ENCODE results near the gene SART1. TPM values are rescaled to one million over a fixed set of nuclear protein-coding genes. Genes with fewer than 3 reads are reported as not detected.

Gene SART1
- total RNA-seq, 1 donor from 2014 or later, result 24.5 TPM

- DNase-seq (no peak), ATAC-seq (ENCODE audit: poor library complexity) (no peak)
- intact Hi-C loops (cut with DNase I), result no loop called here
These were observed 6.8 kb upstream of the SART1 start for GRCh38 chr11:65954771-65955170.

GRCh38 chr11:65958291-65958690 is 3.2 kb upstream of the SART1 start:
- ATAC-seq (ENCODE audit: poor library complexity), result no peak
- no peak for DNase-seq
- intact Hi-C loops (cut with DNase I), result no loop called here

DNA sequence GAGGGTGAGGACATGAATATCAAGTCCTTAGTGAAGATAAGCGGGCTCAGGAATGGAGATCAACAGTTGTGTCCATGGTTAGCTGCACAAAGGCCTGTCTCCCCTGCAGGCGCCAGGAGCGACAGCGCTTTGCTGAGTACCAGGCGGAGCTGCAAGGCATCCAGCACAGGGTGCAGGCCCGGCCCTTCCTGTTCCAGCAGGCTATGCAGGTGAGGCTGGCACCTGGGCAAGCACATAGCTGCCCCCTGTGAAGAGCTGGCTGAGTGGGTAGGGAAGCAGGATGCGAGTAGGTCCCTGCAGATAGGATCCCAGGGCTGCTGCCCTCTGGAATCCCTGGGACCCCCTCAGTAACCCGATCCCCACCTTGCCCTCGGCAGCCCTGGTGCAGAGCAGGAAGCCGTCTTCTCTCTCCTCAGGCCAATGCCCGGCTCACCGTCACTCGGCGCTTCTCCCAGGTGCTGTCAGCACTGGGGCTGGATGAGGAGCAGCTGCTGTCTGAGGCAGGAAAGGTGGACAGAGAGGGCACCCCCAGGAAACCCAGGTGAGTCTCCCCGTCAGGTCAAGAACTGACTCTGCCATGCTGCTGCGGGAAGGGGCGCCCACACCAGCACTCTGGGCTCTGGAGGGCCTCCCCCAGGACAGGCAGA is 2.6 kb upstream of the SART1 start:
- intact Hi-C loops (cut with DNase I), result no loop called here
- ATAC-seq (ENCODE audit: poor library complexity), result no peak
- peak; percentile 32 for DNase-seq

DNA sequence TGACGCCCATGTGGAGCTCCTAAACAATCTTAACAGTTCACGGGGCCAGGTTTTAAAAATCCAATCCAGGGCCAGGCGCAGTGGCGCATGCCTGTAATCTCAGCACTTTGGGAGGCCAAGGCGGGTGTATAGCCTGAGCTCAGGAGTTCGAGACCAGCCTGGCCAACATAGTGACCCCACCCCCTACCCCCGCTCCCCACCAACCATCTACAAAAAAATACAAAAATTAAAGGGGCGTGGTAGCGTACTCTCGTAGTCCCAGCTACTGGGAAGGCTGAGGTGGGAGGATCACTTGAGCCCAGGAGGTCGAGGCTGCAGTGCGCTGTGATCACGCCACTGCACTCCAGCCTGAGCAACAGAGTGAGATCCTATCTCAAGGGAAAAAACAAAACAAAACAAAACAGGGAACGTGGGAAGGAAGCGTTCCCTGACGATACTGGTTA is 689 bp upstream of the SART1 start:
- intact Hi-C loops (cut with DNase I), result no loop called here
- DNase-seq (peak; percentile 27), ATAC-seq (ENCODE audit: poor library complexity) (peak; percentile 4)

DNA sequence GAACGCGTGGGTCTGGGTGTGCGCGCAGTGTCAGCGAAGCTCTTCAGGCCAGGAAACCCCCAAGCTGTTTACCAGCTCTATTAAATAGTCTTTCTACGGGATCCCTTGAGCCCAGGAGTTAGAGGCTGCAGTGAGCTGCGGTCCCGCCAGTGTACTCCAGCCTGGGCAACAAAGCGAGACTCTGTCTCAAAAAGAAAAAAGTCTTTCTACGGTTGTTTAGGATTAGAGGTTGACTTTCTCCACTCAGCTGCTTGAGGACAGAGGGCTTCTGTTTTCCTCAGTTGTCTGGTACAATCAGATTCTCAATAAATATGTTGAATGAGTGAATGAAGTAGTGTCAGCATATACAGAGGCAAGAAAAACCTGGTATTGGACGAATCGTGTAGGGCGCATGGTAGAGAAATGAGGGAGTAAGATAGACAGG is 619 bp downstream of the SART1 start:
- intact Hi-C loops (cut with DNase I), result no loop called here
- no peak for DNase-seq
- ATAC-seq (ENCODE audit: poor library complexity), result no peak

- ATAC-seq (ENCODE audit: poor library complexity) (no peak), DNase-seq (no peak)
- intact Hi-C loops (cut with DNase I), result no loop called here
These were observed 3.4 kb downstream of the SART1 start for GRCh38 chr11:65964906-65965305.

GRCh38 chr11:65965986-65966762 is 4.6 kb downstream of the SART1 start:
- DNase-seq (no peak), ATAC-seq (ENCODE audit: poor library complexity) (no peak)
- intact Hi-C loops (cut with DNase I), result no loop called here

DNA sequence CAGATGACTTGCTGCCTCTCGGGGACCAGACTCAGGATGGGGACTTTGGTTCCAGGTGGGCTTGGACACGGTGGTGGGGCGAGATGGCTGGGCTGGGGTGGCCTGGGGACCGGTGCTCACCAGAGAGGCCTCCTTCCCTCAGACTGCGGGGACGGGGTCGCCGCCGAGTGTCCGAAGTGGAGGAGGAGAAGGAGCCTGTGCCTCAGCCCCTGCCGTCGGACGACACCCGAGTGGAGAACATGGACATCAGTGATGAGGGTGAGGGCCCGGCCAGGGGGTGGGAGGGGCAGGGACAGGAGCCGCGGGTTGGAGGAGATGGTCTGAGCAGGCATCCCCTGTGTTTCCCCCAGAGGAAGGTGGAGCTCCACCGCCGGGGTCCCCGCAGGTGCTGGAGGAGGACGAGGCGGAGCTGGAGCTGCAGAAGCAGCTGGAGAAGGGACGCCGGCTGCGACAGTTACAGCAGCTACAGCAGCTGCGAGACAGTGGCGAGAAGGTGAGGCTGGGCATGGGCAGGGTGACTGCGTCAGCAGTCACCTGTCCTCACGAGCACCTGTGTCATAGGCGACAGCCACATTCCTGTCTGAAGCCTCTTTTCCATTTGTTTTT is 5.9 kb downstream of the SART1 start:
- no peak for DNase-seq
- no peak for ATAC-seq (ENCODE audit: poor library complexity)
- intact Hi-C loops (cut with DNase I), result no loop called here

GRCh38 chr11:65968600-65969482 is 7.3 kb downstream of the SART1 start:
- ATAC-seq (ENCODE audit: poor library complexity) (peak; percentile 16), DNase-seq (no peak)
- intact Hi-C loops (cut with DNase I), result no loop called here

GRCh38 chr11:65972116-65972515 is 10.6 kb downstream of the SART1 start:
- intact Hi-C loops (cut with DNase I), result no loop called here
- no peak for DNase-seq
- ATAC-seq (ENCODE audit: poor library complexity), result no peak

DNA sequence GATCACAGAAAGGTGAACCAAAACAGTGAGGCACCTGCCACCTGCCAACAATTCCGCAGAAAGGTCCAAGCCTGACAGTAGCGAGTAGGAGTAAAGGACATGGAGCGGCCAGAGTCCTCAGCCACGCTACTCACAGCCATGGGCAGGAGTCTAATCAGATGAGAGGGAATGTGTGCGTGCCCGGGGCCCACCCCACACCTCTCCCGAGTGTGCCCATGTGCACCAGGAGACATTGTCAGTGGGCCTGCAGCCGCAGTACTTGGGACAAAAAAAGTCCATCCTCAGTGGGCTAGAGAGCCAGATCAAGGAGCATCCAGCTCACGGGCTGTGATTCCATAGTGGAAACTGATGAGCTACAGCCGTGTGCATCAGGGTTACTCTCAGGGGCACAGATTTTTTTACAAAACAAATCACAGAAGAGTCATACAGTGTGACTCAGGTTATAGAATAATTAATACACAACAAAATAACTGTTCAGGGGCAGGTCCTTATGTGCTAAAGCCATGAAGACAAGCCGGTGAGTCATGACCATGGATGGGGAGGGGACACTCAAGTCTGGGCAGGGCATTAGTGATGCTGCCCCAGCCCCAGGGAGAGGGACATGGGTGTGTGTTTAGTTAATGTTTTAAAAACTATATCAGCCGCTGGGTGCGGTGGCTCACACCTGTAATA is 12.0 kb downstream of the SART1 start:
- ATAC-seq (ENCODE audit: poor library complexity) (no peak), DNase-seq (no peak)
- intact Hi-C loops (cut with DNase I), result no loop called here

DNA sequence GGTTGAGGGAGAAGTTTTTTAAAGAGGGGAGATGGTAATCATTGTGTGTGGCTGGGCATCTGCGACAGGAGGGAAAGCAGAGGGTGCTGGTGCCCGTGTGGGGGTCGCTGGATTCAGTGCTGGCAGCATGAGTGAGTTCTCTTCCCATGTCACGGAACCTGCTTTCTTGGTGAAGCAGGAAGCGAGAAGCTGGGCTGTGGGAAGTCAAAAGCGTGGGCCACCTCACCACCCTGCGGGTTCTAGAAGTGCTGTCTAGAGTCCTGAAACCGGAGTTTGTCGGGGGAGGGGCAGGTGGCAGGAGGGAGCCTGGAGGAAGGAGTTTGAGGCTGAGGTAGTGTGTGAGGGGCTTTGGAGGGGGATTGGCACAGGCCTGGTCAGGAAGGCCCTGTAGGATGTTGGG is 14.2 kb downstream of the SART1 start:
- intact Hi-C loops (cut with DNase I), result no loop called here

GRCh38 chr11:65976216-65977176 is 15.0 kb downstream of the SART1 start:
- intact Hi-C loops (cut with DNase I), result no loop called here

More for the DNA sequence above, 14.2 kb downstream of the SART1 start:
- ATAC-seq (ENCODE audit: poor library complexity), result no peak
- DNase-seq, result no peak

DNA sequence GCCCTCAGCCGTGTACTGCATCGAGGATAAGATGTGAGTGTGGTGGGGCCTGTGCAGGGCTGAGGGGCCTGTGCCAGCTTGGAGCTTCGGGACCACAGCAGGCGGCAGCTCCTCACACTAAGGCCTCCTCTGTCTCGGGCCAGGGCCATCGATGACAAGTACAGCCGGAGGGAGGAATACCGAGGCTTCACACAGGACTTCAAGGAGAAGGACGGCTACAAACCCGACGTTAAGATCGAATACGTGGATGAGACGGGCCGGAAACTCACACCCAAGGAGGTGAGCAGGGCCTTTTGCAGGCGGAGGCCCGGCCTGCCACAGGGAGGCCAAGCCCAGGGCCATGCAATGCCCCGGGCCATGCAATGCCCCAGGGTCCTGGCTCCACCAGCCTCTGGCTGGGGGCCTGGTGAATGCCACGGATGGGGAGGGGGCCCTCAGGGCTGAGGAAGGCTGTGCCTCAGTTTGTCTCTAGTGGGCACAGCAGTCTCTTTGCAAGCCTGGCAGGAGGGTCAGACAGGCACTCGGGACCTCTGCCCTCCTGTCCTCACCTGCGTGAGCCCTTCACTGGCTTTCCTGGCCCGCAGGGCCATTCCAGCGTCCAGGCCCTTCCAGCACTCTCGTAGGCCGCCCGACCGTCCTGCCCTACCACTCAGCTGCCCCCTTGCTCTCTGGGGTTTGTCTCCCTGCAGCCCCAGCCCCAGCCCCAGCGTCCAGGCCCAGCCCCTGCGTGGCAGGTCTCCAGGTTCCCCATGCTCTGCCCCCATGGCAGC is 16.3 kb downstream of the SART1 start:
- ATAC-seq (ENCODE audit: poor library complexity) (no peak), DNase-seq (no peak)
- intact Hi-C loops (cut with DNase I), result no loop called here

More at GRCh38 chr11:65976216-65977176, 15.0 kb downstream of the SART1 start:
- DNase-seq (no peak), ATAC-seq (ENCODE audit: poor library complexity) (no peak)

DNA sequence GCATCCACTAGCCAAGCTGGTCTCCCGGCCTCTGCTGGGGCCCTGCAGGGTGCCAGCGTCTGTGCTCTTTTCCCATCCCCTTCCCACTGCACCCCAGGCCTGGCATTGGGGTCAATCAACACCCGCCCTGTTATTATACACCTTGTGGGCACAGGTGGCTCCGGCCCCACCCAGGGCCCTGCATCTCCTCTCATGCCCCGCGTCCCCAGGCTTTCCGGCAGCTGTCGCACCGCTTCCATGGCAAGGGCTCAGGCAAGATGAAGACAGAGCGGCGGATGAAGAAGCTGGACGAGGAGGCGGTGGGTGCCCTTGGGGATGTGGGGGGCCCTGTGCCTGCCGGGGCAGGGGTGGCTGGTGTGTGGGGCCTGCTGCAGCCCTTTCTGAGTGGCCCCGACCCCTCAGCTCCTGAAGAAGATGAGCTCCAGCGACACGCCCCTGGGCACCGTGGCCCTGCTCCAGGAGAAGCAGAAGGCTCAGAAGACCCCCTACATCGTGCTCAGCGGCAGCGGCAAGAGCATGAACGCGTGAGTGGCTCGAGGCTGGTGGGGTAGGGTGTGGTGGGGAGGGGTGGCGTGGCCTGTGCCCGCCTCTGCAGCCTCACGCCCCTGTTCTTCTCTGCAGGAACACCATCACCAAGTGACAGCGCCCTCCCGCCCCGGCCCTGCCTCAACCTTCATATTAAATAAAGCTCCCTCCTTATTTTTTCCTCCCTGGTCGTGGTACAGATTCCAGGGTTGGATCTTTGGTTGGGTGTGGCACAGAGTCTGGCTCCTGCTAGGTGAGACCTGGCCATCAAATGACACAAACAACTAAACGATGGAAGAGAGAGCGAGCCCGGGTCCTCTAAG is 17.1 kb downstream of the SART1 start:
- no peak for ATAC-seq (ENCODE audit: poor library complexity)
- DNase-seq, result no peak
- intact Hi-C loops (cut with DNase I), result no loop called here

- no peak for ATAC-seq (ENCODE audit: poor library complexity)
- no peak for DNase-seq
- intact Hi-C loops (cut with DNase I), result no loop called here
These were observed 17.8 kb downstream of the SART1 start for GRCh38 chr11:65979261-65979759.
